OCI-LY7 (cell line): ENCODE data around the gene GOLGA6L7.

ENCODE experiments used
- CTCF ChIP-seq: fragments of 200-600 bp; sonication (generic); conservative IDR thresholded peaks from 2 replicates; pipeline ENCODE4 v1.5.1; 2014; ENCODE audit warnings: mild to moderate bottlenecking, antibody characterized with exemption, low read length, moderate library complexity, mixed read lengths
- EZH2phosphoT487 ChIP-seq: fragments of 200-600 bp; sonication (generic); IDR thresholded peaks from 2 replicates; pipeline ENCODE4 v1.6.1; 2018; ENCODE audit warnings: low read depth, borderline replicate concordance, mild to moderate bottlenecking, mixed run types, antibody characterized with exemption, low read length, moderate library complexity, mixed read lengths

GRCh38 chr15:28868744-28869345, 20.4 kb upstream of the GOLGA6L7 start:
- no peak for TF ChIP-seq CTCF
- TF ChIP-seq EZH2phosphoT487 = no peak
